CD8-positive, alpha-beta memory T cell (primary cell): ENCODE results near the gene RGS6. TPM values are rescaled to one million over a fixed set of nuclear protein-coding genes. Genes with fewer than 3 reads are reported as not detected.
A peak's percentile ranks its signal among the peaks of the same experiment; 100 is the strongest.
"Not testable (repeated sequence)": the region's sequence is repeated elsewhere in the genome, so short reads cannot be mapped to it uniquely, and the experiment has no call there.

ENCODE experiments used
- CTCF ChIA-PET: fragments of 350-600 bp; sonication (Branson Sonifier 250); formaldehyde crosslinking; loops from one replicate; lab custom pipeline; 2021; ENCODE audit warnings: antibody characterized with exemption; lab: Charles Lee
- POLR2A ChIA-PET: fragments of 350-600 bp; sonication (Branson Sonifier 250); formaldehyde crosslinking; loops from one replicate; lab custom pipeline; 2021; ENCODE audit warnings: antibody characterized with exemption; lab: Charles Lee
- DNase-seq, 5 donors: peaks; one replicate each; pipeline versions ENCODE4 v3.0.0 to v3.0.0-alpha.2; 2020 to 2022; ENCODE audit warnings: mixed read lengths in 1 of 5
- H3K27ac ChIP-seq: one replicate; pipeline ENCODE4 v1.7.0; 2013; ENCODE audit warnings: low read depth, mild to moderate bottlenecking, low read length, moderate library complexity
- H3K27me3 ChIP-seq: 2 replicates; pipeline ENCODE4 v1.7.0; 2013; ENCODE audit warnings: low read length, mild to moderate bottlenecking; ENCODE audit not compliant: insufficient read depth, poor library complexity, severe bottlenecking
- H3K36me3 ChIP-seq: 2 replicates; pipeline ENCODE4 v1.7.0; 2013; ENCODE audit warnings: mild to moderate bottlenecking, low read length, moderate library complexity; ENCODE audit not compliant: insufficient read depth
- H3K4me1 ChIP-seq: 2 replicates; pipeline ENCODE4 v1.7.0; 2013; ENCODE audit warnings: mild to moderate bottlenecking, low read length, moderate library complexity; ENCODE audit not compliant: insufficient read depth
- H3K4me3 ChIP-seq: 2 replicates; pipeline ENCODE4 v1.7.0; 2013; ENCODE audit warnings: mild to moderate bottlenecking, low read length
- H3K9me3 ChIP-seq: 2 replicates; pipeline ENCODE4 v1.7.0; 2013; ENCODE audit warnings: mild to moderate bottlenecking, low read length
- H3K27ac Mint-ChIP-seq, 8 donors: one replicate each; pipeline ENCODE4 v1.8.0; 2020 to 2021; ENCODE audit warnings: mixed read lengths in 8 of 8, mild to moderate bottlenecking in 6 of 8, inconsistent platforms in 3 of 8, moderate library complexity in 3 of 8
- H3K27me3 Mint-ChIP-seq, 2 donors: one replicate each; pipeline ENCODE4 v1.8.0; 2020 to 2021; ENCODE audit warnings: mixed read lengths in 2 of 2, mild to moderate bottlenecking in 1 of 2, moderate library complexity in 1 of 2
- H3K36me3 Mint-ChIP-seq, 3 donors: one replicate each; pipeline ENCODE4 v1.8.0; 2020 to 2021; ENCODE audit warnings: mixed read lengths in 3 of 3, inconsistent platforms in 1 of 3, mild to moderate bottlenecking in 1 of 3
- H3K4me1 Mint-ChIP-seq, 3 donors: one replicate each; pipeline ENCODE4 v1.8.0; 2020 to 2021; ENCODE audit warnings: mixed read lengths in 3 of 3, inconsistent platforms in 1 of 3, mild to moderate bottlenecking in 1 of 3
- H3K4me3 Mint-ChIP-seq, 7 donors: one replicate each; pipeline ENCODE4 v1.8.0; 2020 to 2021; ENCODE audit warnings: mixed read lengths in 7 of 7, mild to moderate bottlenecking in 6 of 7, moderate library complexity in 4 of 7, inconsistent platforms in 2 of 7
- H3K9me3 Mint-ChIP-seq, 5 donors: one replicate each; pipeline ENCODE4 v1.8.0; 2020 to 2022; ENCODE audit warnings: mixed read lengths in 5 of 5, mild to moderate bottlenecking in 3 of 5, moderate library complexity in 2 of 5, inconsistent platforms in 1 of 5
- polyA plus RNA-seq: library from polyadenylated mRNA; unstranded; fragments of 300-500 nt; fragmentation: Illumina TruSeq; gene quantifications from one replicate; pipeline ENCODE4 v1.2.3, GENCODE V29; 2021
- total RNA-seq, 2 experiments: library from RNA; stranded (reverse); gene quantifications; one replicate each; pipeline ENCODE4 v1.2.3, GENCODE V29; 2021

RGS6 gene
- total and polyA plus RNA-seq, 3 experiments from 2014 or later, result 0.60 to 0.88 TPM; not detected in 1

GRCh38 chr14:72476657-72477499 is 544.6 kb downstream of the RGS6 start:
- Mint-ChIP-seq H3K4me1 (peaks cover 36 to 37% (median 37%) of the 10 kb centered on the region in 3 donors), H3K27ac (peak overlapping the region; percentile 10 to 88 (median 58)), H3K4me3 (peak overlapping the region; percentile 3 to 75 (median 66)), H3K36me3 (no peaks in the 10 kb centered on the region), H3K27me3 (no peaks in the 10 kb centered on the region), H3K9me3 (no peaks in the 10 kb centered on the region)
- POLR2A ChIA-PET, result no interaction called here
- Histone ChIP-seq H3K4me3 (peak overlapping the region; percentile 18), H3K36me3 (no peaks in the 10 kb centered on the region), H3K4me1 (peaks cover 28% of the 10 kb centered on the region), H3K9me3 (no peaks in the 10 kb centered on the region), H3K27ac (no peak overlapping the region), H3K27me3 (no peaks in the 10 kb centered on the region)
- peak; percentile 12 to 56 (median 26) for DNase-seq
- CTCF ChIA-PET, result interaction anchor here (0.6 to 1.0 kb wide), 2 partner anchors 25 to 429 kb away, joined by 3 read pairs; no protein-coding TSS in a partner anchor

GRCh38 chr14:72477578-72477977 is 545.3 kb downstream of the RGS6 start:
- H3K36me3 Mint-ChIP-seq, H3K9me3 ChIP-seq, H3K27me3 ChIP-seq, H3K4me3 ChIP-seq, H3K27me3 Mint-ChIP-seq, H3K9me3 Mint-ChIP-seq, POLR2A ChIA-PET, DNase-seq, H3K27ac ChIP-seq, H3K36me3 ChIP-seq: not testable (repeated sequence)
- Mint-ChIP-seq H3K4me3 (peak overlapping the region in 6 of 7 donors; percentile 37 to 75 (median 69)), H3K4me1 (peaks cover 36 to 37% (median 37%) of the 10 kb centered on the region in 3 donors), H3K27ac (peak overlapping the region in 2 of 8 donors; percentile 10 to 78)
- peaks cover 28% of the 10 kb centered on the region for H3K4me1 ChIP-seq
- CTCF ChIA-PET, result interaction anchor here (0.6 to 1.0 kb wide), 2 partner anchors 26 to 428 kb away, joined by 3 read pairs; no protein-coding TSS in a partner anchor

DNA sequence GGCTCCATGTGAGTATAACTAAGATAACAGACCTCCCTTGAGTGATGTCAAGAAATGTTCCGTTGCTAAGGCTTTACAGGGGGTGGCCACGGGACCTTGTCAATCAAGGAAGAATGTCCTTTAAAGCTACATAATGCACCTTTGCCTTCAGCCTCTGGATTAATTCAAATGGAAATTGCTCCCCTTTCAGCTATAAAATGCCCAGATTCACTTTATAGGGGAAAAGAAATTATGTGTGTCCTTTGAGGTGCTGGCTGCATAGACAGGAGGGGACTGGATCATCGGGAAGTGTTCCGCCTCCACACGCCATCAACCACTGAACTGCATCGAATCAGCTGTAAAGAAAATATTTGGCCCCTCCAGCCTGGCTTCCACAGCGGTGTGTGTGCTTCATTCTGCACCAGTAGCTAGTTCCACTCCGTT is 546.3 kb downstream of the RGS6 start:
- Mint-ChIP-seq H3K36me3 (no peaks in the 10 kb centered on the region), H3K4me3 (no peak overlapping the region), H3K27me3 (no peaks in the 10 kb centered on the region), H3K27ac (no peak overlapping the region), H3K9me3 (no peaks in the 10 kb centered on the region), H3K4me1 (peaks cover 36 to 37% (median 37%) of the 10 kb centered on the region in 3 donors)
- DNase-seq, result no peak
- Histone ChIP-seq H3K36me3 (no peaks in the 10 kb centered on the region), H3K27me3 (no peaks in the 10 kb centered on the region), H3K9me3 (no peaks in the 10 kb centered on the region), H3K4me3 (no peak overlapping the region), H3K27ac (no peak overlapping the region), H3K4me1 (peaks cover 28% of the 10 kb centered on the region)
- ChIA-PET CTCF (no interaction called here), POLR2A (no interaction called here)

DNA sequence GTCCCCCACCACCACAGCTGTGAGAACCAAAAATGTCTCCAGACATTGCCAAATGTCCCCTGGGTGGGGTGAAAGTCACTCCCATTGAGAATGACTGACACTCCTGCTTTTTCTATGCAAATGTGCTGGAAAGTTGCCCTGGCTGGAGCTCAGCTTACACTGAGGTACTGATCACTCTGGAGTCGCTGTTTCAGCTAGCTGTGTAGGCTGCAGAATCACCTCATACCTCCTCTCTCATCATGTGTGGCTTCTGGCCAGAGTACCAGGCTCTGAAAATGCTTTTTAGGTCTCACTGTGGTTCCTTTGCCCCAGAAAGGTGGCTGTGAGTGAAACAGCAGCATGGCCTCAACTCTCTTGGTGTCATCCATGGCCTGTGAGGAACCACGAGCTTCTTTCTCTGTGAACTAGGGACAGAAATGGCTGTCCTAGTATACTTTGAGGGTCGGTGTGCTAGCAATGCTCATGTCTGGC is 547.3 kb downstream of the RGS6 start:
- Histone ChIP-seq H3K9me3 (no peaks in the 10 kb centered on the region), H3K27me3 (no peaks in the 10 kb centered on the region), H3K36me3 (no peaks in the 10 kb centered on the region), H3K4me3 (no peak overlapping the region), H3K27ac (no peak overlapping the region), H3K4me1 (peaks cover 28% of the 10 kb centered on the region)
- DNase-seq, result no peak
- Mint-ChIP-seq H3K9me3 (no peaks in the 10 kb centered on the region), H3K4me1 (peaks cover 36 to 37% (median 37%) of the 10 kb centered on the region in 3 donors), H3K27me3 (no peaks in the 10 kb centered on the region), H3K4me3 (peak overlapping the region in 1 of 7 donors; percentile 29), H3K36me3 (no peaks in the 10 kb centered on the region), H3K27ac (peak overlapping the region in 2 of 8 donors; percentile 28 to 43)
- POLR2A ChIA-PET, result interaction anchor here (0.5 kb wide), 1 partner anchor 380 kb away, joined by 3 read pairs; no protein-coding TSS in a partner anchor
- CTCF ChIA-PET, result no interaction called here

- H3K4me3 Mint-ChIP-seq, result peak overlapping the region in 1 of 7 donors; percentile 13
- peaks cover 36 to 37% (median 37%) of the 10 kb centered on the region in 3 donors for H3K4me1 Mint-ChIP-seq
Measured at GRCh38 chr14:72480464-72481243, 548.4 kb downstream of the RGS6 start.

GRCh38 chr14:72483311-72483710 is 551.1 kb downstream of the RGS6 start:
- CTCF ChIA-PET, result no interaction called here
- Mint-ChIP-seq H3K27ac (no peak overlapping the region), H3K9me3 (no peaks in the 10 kb centered on the region), H3K4me3 (no peak overlapping the region), H3K4me1 (peaks cover 12 to 13% (median 12%) of the 10 kb centered on the region in 3 donors), H3K36me3 (peaks cover 0 to 4% (median 0%) of the 10 kb centered on the region in 3 donors), H3K27me3 (peaks cover 6% of the 10 kb centered on the region in 2 donors)
- Histone ChIP-seq H3K9me3 (no peaks in the 10 kb centered on the region), H3K27me3 (no peaks in the 10 kb centered on the region), H3K4me3 (no peak overlapping the region), H3K4me1 (peaks cover 9% of the 10 kb centered on the region), H3K36me3 (no peaks in the 10 kb centered on the region), H3K27ac (no peak overlapping the region)
- POLR2A ChIA-PET, result no interaction called here
- no peak for DNase-seq

More at GRCh38 chr14:72480464-72481243, 548.4 kb downstream of the RGS6 start:
- Mint-ChIP-seq H3K36me3 (no peaks in the 10 kb centered on the region), H3K27me3 (no peaks in the 10 kb centered on the region), H3K27ac (peak overlapping the region in 1 of 8 donors; percentile 15), H3K9me3 (no peaks in the 10 kb centered on the region)
- Histone ChIP-seq H3K4me3 (no peak overlapping the region), H3K9me3 (no peaks in the 10 kb centered on the region), H3K27ac (no peak overlapping the region), H3K36me3 (no peaks in the 10 kb centered on the region), H3K4me1 (peaks cover 28% of the 10 kb centered on the region), H3K27me3 (no peaks in the 10 kb centered on the region)
- DNase-seq, result no peak
- ChIA-PET CTCF (no interaction called here), POLR2A (no interaction called here)

DNA sequence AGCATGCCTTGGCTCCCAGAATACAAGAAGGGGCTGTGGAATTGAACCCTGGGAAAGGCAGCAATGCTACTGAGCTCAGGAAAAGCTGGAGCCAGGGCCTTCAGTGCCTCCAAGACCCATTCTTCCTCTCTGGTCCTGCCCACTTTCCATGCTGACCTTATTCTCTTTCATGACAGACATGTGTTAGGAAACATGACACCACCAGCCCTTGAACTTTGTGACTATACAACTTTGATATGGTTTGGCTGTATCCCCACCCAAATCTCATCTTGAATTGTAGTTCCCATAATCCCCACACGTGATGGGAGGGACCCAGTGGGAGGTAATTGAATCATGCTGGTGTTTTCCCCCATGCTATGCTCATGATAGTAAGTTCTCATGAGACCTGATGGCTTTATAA is 553.5 kb downstream of the RGS6 start:
- ChIA-PET CTCF (no interaction called here), POLR2A (no interaction called here)
- Histone ChIP-seq H3K4me3 (no peak overlapping the region), H3K9me3 (no peaks in the 10 kb centered on the region), H3K4me1 (peaks cover 7% of the 10 kb centered on the region), H3K27me3 (no peaks in the 10 kb centered on the region), H3K36me3 (no peaks in the 10 kb centered on the region), H3K27ac (no peak overlapping the region)
- H3K9me3 Mint-ChIP-seq, result peaks cover 0 to 5% (median 2%) of the 10 kb centered on the region in 5 donors
- peaks cover 0 to 18% (median 4%) of the 10 kb centered on the region in 3 donors for H3K36me3 Mint-ChIP-seq
- no peak for DNase-seq
- H3K4me1 Mint-ChIP-seq, result peaks cover 7 to 9% (median 8%) of the 10 kb centered on the region in 3 donors
- no peak overlapping the region for H3K27ac Mint-ChIP-seq
- H3K27me3 Mint-ChIP-seq, result peaks cover 10 to 14% of the 10 kb centered on the region in 2 donors
- H3K4me3 Mint-ChIP-seq, result no peak overlapping the region
